Body of pancreas (tissue), 4 donors: ENCODE data around the gene TSC22D2.

Source experiments
- POLR2A ChIP-seq, 3 donors: fragments of 450-650 bp; IDR thresholded peaks; one replicate each; pipeline ENCODE4 v1.6.1; 2016; ENCODE audit warnings: antibody characterized with exemption in 3 of 3, mild to moderate bottlenecking in 2 of 3
- TF ChIP-seq, protein P1 (sequence below), 7 experiments: fragments of 450-650 bp in 4 of 7; fragments of 200-600 bp in 3 of 7; sonication (generic) in 3 of 7; IDR thresholded peaks; one replicate each; pipeline ENCODE4 v1.5.1; 2016 to 2019; ENCODE audit warnings: antibody characterized with exemption in 7 of 7

DNA sequence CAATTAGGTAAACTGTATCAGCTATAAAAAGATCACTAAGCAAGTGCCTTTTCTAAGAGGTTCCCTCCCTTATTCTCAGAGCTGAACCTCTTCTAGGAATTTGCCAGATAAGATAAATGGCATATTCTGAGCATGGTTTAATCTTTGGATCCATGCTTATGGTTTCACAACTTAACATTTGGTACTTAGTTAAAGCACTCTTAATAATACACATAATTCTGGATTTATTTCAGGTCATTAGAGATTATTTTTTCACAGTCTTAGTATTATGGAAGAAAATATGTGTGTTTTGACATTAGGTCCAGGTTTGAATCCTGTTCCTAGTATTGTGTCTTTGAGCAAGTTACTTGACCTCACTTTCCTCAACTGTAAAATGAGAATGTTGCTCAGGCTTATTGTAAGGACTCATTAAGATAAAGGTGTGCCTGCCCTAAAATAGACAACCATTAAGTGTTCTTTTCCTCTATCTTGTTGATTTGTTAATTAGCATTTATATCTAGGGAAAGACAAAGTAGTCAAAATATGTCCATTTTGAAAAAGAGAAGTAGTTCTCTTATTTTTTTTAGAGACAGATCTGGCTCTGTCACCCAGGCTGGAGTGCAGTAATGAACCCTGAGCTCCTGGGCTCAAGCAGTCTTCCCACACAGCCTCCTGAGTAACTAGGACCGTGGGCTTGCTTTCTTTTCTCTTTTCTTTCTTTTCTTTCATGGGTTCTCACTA lies 43.4 kb downstream of the TSC22D2 start:
- TF ChIP-seq POLR2A (IDR thresholded peaks at IDR 0.05): no peak
- TF ChIP-seq, protein P1, sequence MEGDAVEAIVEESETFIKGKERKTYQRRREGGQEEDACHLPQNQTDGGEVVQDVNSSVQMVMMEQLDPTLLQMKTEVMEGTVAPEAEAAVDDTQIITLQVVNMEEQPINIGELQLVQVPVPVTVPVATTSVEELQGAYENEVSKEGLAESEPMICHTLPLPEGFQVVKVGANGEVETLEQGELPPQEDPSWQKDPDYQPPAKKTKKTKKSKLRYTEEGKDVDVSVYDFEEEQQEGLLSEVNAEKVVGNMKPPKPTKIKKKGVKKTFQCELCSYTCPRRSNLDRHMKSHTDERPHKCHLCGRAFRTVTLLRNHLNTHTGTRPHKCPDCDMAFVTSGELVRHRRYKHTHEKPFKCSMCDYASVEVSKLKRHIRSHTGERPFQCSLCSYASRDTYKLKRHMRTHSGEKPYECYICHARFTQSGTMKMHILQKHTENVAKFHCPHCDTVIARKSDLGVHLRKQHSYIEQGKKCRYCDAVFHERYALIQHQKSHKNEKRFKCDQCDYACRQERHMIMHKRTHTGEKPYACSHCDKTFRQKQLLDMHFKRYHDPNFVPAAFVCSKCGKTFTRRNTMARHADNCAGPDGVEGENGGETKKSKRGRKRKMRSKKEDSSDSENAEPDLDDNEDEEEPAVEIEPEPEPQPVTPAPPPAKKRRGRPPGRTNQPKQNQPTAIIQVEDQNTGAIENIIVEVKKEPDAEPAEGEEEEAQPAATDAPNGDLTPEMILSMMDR (IDR thresholded peaks at IDR 0.05): no peak
